Peyer's patch (tissue), 4 donors: Measurements from ENCODE around the gene ASPHD1. TPM values are rescaled to one million over a fixed set of nuclear protein-coding genes. Genes with fewer than 3 reads are reported as not detected.
"Not testable (repeated sequence)": the region's sequence is repeated elsewhere in the genome, so short reads cannot be mapped to it uniquely, and the experiment has no call there.

Experiments
- DNase-seq, 3 donors: peaks; one replicate each; pipeline ENCODE4 v3.0.0-alpha.2; 2017 to 2019
- H3K27ac ChIP-seq, 4 donors: fragments of 200-600 bp; sonication (generic); one replicate each; pipeline ENCODE4 v1.5.1; 2016 to 2019
- H3K27me3 ChIP-seq, 2 donors: fragments of 200-600 bp; sonication (generic); one replicate each; pipeline ENCODE4 v1.5.1; 2019
- H3K36me3 ChIP-seq, 3 donors: fragments of 200-600 bp; sonication (generic); one replicate each; pipeline ENCODE4 v1.5.1; 2016 to 2019
- H3K4me1 ChIP-seq, 4 donors: fragments of 200-600 bp; sonication (generic); one replicate each; pipeline ENCODE4 v1.5.1; 2016 to 2019
- H3K4me3 ChIP-seq, 4 donors: fragments of 200-600 bp; sonication (generic); 1 replicate in 3 of 4; 2 replicates in 1 of 4; pipeline ENCODE4 v1.5.1; 2016 to 2019; ENCODE audit warnings: mild to moderate bottlenecking in 1 of 4
- H3K9me3 ChIP-seq, 4 donors: fragments of 200-600 bp; sonication (generic); one replicate each; pipeline ENCODE4 v1.5.1; 2016 to 2019; ENCODE audit warnings: mild to moderate bottlenecking in 1 of 4
- CTCF ChIP-seq, 6 experiments: fragments of 450-650 bp in 4 of 6; fragments of 200-600 bp in 2 of 6; sonication (generic) in 1 of 6; IDR thresholded peaks; one replicate each; pipeline ENCODE4 v1.5.1; 2017 to 2019; ENCODE audit warnings: antibody characterized with exemption in 6 of 6, mild to moderate bottlenecking in 3 of 6, moderate library complexity in 1 of 6
- POLR2A ChIP-seq, 2 donors: fragments of 450-650 bp; IDR thresholded peaks; one replicate each; pipeline ENCODE4 v1.5.1; 2017; ENCODE audit warnings: antibody characterized with exemption in 2 of 2, mild to moderate bottlenecking in 2 of 2, moderate library complexity in 2 of 2
- total RNA-seq, 4 donors: library from RNA; depleted of rRNA; stranded (reverse); fragments of >200 nt; gene quantifications; one replicate each; pipeline ENCODE4 v1.1.0, GENCODE V29; 2016

Gene ASPHD1
- total RNA-seq, 4 donors from 2014 or later, result 0.53 TPM; not detected in 3

DNA sequence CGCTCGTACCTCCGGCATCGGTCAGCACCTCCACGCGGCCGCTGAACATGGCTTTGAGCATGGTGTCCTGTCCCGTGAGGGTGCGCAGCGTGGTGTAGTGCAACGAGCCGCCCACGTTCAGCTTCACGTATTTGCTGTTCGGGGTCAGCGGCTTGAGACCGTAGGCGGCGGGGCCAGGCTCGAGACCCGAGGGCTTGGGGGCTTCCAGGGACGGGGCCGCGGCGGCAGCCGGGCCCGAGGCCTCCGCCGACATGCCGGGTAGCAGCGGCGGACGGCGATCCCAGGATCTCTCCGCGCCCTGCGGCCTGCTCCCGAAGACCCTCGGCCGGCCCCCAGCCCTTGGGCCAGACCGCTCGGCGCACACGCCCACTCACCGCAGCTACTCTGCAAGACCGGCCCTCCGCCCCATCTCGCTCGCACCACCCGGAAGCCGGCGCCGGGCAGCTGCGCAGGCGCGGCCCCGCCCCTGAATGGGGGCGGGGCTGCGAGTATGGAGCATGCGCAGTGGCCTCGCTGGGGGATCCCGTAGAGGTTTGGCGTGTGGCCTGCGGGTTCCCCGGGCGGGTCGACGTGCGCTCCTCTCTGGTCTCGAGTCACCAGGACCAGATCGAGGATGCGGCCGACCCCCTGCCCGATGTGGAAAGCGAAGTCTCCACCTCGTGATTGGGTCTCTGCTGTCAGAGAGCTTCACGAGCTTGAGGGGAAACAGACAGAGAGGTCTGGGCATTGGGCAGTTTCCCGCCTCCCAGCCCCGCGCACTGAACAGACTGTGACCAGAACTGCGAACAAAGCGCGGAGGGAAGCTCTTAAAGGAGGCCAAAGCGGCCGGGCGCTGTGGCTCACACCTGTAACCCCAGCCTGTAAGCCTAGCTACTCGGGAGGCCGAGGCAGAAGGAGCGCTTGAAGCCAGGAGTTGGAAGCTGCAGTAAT is 25.8 kb downstream of the ASPHD1 start, which contains the start of gene KCTD13:
Gene KCTD13 (minus strand): TSS at position 446 of the 930 bp plus-strand sequence. CDS start 193 bp downstream, at position 253.
- Histone ChIP-seq H3K36me3 (peaks cover 0 to 23% (median 0%) of the 10 kb centered on the region in 3 donors), H3K27me3 (no peaks in the 10 kb centered on the region), H3K27ac (peak within 1 kb of the TSS; percentile 81 to 95 (median 84)), H3K4me3 (peak within 1 kb of the TSS; percentile 83 to 100 (median 100)), H3K4me1 (peaks cover 0 to 22% (median 11%) of the 10 kb centered on the region in 4 donors), H3K9me3 (no peaks in the 10 kb centered on the region)
- peak; percentile 84 to 94 (median 92) for DNase-seq
- TF ChIP-seq CTCF (IDR thresholded peaks at IDR 0.05), result no peak
- TF ChIP-seq POLR2A (IDR thresholded peaks at IDR 0.05), result peak; percentile 86

DNA sequence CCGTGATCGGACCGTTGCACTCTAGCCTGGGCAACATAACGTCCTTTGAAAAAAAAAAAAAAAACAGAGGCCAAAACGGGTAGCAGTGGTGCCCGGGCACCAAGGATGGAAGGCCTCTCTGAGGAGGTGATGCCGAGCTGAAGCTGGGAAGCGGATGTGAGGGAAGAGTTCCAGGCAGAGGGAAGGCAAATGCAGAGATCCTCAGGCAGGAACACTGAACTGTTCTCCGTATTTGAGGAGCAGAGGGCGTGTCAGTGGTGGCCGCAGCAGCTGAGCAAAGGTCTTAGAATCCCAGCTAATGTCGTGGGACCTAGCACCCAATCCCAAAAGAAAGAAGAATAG is 26.4 kb downstream of the ASPHD1 start:
- peaks cover 0 to 17% (median 0%) of the 10 kb centered on the region in 3 donors for H3K36me3 ChIP-seq
- H3K4me1 ChIP-seq, result peaks cover 0 to 22% (median 11%) of the 10 kb centered on the region in 4 donors
- DNase-seq, result peak in 1 of 3 donors; percentile 53
- peak overlapping the region; percentile 83 to 100 (median 100) for H3K4me3 ChIP-seq
- H3K27ac ChIP-seq, result peak overlapping the region; percentile 81 to 95 (median 84)
- no peaks in the 10 kb centered on the region for H3K27me3 ChIP-seq
- TF ChIP-seq CTCF (IDR thresholded peaks at IDR 0.05) (no peak), POLR2A (IDR thresholded peaks at IDR 0.05) (no peak)
- H3K9me3 ChIP-seq, result no peaks in the 10 kb centered on the region

GRCh38 chr16:29927070-29927905 is 27.0 kb downstream of the ASPHD1 start:
- DNase-seq, result no peak
- Histone ChIP-seq H3K27ac (peak overlapping the region in 3 of 4 donors; percentile 81 to 95 (median 85)), H3K27me3 (no peaks in the 10 kb centered on the region), H3K4me3 (peak overlapping the region; percentile 83 to 100 (median 100)), H3K36me3 (peaks cover 0 to 13% (median 0%) of the 10 kb centered on the region in 3 donors), H3K4me1 (peaks cover 0 to 22% (median 11%) of the 10 kb centered on the region in 4 donors), H3K9me3 (no peaks in the 10 kb centered on the region)
- TF ChIP-seq POLR2A (IDR thresholded peaks at IDR 0.05), result no peak
- no peak for TF ChIP-seq CTCF (IDR thresholded peaks at IDR 0.05)

DNA sequence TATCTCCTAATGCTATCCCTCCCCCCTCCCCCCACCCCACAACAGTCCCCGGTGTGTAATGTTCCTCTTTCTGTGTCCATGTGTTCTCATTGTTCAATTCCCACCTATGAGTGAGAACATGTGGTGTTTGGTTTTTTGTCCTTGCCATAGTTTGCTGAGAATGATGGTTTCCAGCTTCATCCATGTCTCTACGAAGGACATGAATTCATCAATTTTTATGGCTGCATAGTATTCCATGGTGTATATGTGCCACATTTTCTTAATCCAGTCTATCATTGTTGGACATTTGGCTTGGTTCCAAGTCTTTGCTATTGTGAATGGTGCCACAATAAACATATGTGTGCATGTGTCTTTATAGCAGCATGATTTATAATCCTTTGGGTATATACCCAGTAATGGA is 31.5 kb downstream of the ASPHD1 start:
- not testable (repeated sequence) for DNase-seq, H3K27me3 ChIP-seq, H3K36me3 ChIP-seq, H3K9me3 ChIP-seq, H3K4me3 ChIP-seq, H3K4me1 ChIP-seq, H3K27ac ChIP-seq

- Histone ChIP-seq H3K27ac (no peak overlapping the region), H3K27me3 (no peaks in the 10 kb centered on the region), H3K9me3 (no peaks in the 10 kb centered on the region), H3K36me3 (no peaks in the 10 kb centered on the region), H3K4me1 (no peaks in the 10 kb centered on the region), H3K4me3 (no peak overlapping the region)
- DNase-seq, result no peak
- no peak for TF ChIP-seq POLR2A (IDR thresholded peaks at IDR 0.05)
- no peak for TF ChIP-seq CTCF (IDR thresholded peaks at IDR 0.05)
Measured at GRCh38 chr16:29940656-29941055, 40.4 kb downstream of the ASPHD1 start.
